Common myeloid progenitor, CD34-positive (primary cell): ENCODE results near the gene LINGO3.

Experiments
- CTCF ChIA-PET: fragments of 350-600 bp; sonication (Branson Sonifier 250); formaldehyde crosslinking; loops from one replicate; lab custom pipeline; 2021; ENCODE audit warnings: antibody characterized with exemption; lab: Charles Lee
- POLR2A ChIA-PET: fragments of 350-600 bp; sonication (Branson Sonifier 250); formaldehyde crosslinking; loops from one replicate; lab custom pipeline; 2021; ENCODE audit warnings: antibody characterized with exemption; lab: Charles Lee
- DNase-seq, 3 donors: peaks; one replicate each; pipeline versions ENCODE4 v3.0.0 to v3.0.0-alpha.2; 2013
- H3K27ac ChIP-seq, 2 experiments: 1 replicate in 1 of 2; 2 replicates in 1 of 2; pipeline ENCODE4 v1.7.0; 2013; ENCODE audit warnings: inconsistent platforms in 2 of 2, low read length in 2 of 2, mild to moderate bottlenecking in 2 of 2, low read depth in 1 of 2, moderate library complexity in 1 of 2; ENCODE audit not compliant: severe bottlenecking in 2 of 2, insufficient read depth in 1 of 2, poor library complexity in 1 of 2
- H3K27me3 ChIP-seq, 5 experiments: replicated peaks in 2 of 5; 1 replicate in 3 of 5; 2 replicates in 2 of 5; pipeline versions ENCODE4 v1.6.1 to v1.7.0; 2013; ENCODE audit warnings: low read length in 4 of 5, mild to moderate bottlenecking in 2 of 5, moderate library complexity in 2 of 5, inconsistent platforms in 1 of 5; ENCODE audit not compliant: insufficient read depth in 5 of 5, control insufficient read depth in 4 of 5
- H3K36me3 ChIP-seq, 4 experiments: 1 replicate in 2 of 4; 2 replicates in 2 of 4; pipeline versions ENCODE4 v1.6.1 to v1.7.0; 2013; ENCODE audit warnings: low read length in 3 of 4, control low read depth in 1 of 4, mild to moderate bottlenecking in 1 of 4; ENCODE audit not compliant: control insufficient read depth in 4 of 4, insufficient read depth in 4 of 4
- H3K4me1 ChIP-seq, 4 experiments: 1 replicate in 3 of 4; 2 replicates in 1 of 4; pipeline versions ENCODE4 v1.6.1 to v1.7.1; 2013; ENCODE audit warnings: low read length in 3 of 4, mild to moderate bottlenecking in 3 of 4, control low read depth in 1 of 4, inconsistent platforms in 1 of 4, moderate library complexity in 1 of 4; ENCODE audit not compliant: control insufficient read depth in 4 of 4, insufficient read depth in 4 of 4; ENCODE audit errors: control extremely low read depth in 1 of 4
- H3K4me3 ChIP-seq, 7 experiments: 1 replicate in 4 of 7; 2 replicates in 3 of 7; pipeline versions ENCODE4 v1.5.1 to v1.7.0; 2013; ENCODE audit warnings: mild to moderate bottlenecking in 7 of 7, low read length in 6 of 7, moderate library complexity in 6 of 7, inconsistent platforms in 2 of 7, low read depth in 2 of 7, control low read depth in 1 of 7; ENCODE audit not compliant: insufficient read depth in 4 of 7, control insufficient read depth in 1 of 7; ENCODE audit errors: extremely low read depth in 1 of 7
- H3K9me3 ChIP-seq, 5 experiments: 1 replicate in 4 of 5; 2 replicates in 1 of 5; pipeline versions ENCODE4 v1.6.1 to v1.7.1; 2013; ENCODE audit warnings: low read length in 4 of 5, mild to moderate bottlenecking in 2 of 5, inconsistent platforms in 1 of 5, low read depth in 1 of 5, moderate library complexity in 1 of 5; ENCODE audit not compliant: control insufficient read depth in 4 of 5, insufficient read depth in 2 of 5; ENCODE audit errors: control extremely low read depth in 1 of 5
- WGBS: methylation state at CpG from one replicate; pipeline ENCODE4 v1.1.5; 2013; ENCODE audit not compliant: insufficient coverage; 5-methylcytosine and 5-hydroxymethylcytosine counted together

The LINGO3 gene

DNA sequence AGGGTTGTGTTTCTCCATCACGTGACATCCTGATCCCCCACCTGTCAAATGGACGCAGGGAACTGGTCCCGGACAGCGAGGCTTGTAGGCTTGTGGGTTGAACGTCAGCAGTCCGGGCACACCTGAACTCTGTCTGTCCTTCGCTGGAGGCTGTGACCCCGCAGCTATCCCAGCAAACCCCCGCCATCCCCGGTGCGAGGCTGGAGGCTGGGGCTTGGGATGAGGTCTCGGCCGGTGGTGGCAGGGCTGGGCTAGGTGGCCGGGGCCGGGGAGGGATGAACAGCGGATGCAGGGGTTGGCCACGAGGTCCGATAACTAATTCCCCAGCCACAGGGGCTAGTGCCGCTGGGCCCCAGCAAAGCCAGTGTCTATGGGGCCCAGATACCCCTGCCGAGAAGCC is 11.6 kb upstream of the LINGO3 start:
- H3K4me3 ChIP-seq, result no peak overlapping the region
- WGBS, result 95% methylated on average over 20 of the region's 20 CpGs
- H3K4me1 ChIP-seq, result peaks cover 0 to 45% (median 19%) of the 10 kb centered on the region in 4 experiments
- no peak for DNase-seq
- CTCF ChIA-PET, result no interaction called here
- H3K27ac ChIP-seq, result no peak overlapping the region
- peaks cover 0 to 32% (median 19%) of the 10 kb centered on the region in 4 experiments for H3K36me3 ChIP-seq
- POLR2A ChIA-PET, result interaction anchor here (1.2 kb wide), 1 partner anchor 11 kb away, joined by 3 read pairs; no protein-coding TSS in a partner anchor
- peaks cover 0 to 7% (median 5%) of the 10 kb centered on the region in 5 experiments for H3K9me3 ChIP-seq
- H3K27me3 ChIP-seq, result no peaks in the 10 kb centered on the region

- Histone ChIP-seq H3K9me3 (peaks cover 2 to 7% (median 5%) of the 10 kb centered on the region in 5 experiments), H3K36me3 (peaks cover 0 to 26% (median 16%) of the 10 kb centered on the region in 4 experiments), H3K4me3 (no peak overlapping the region), H3K27ac (no peak overlapping the region), H3K27me3 (no peaks in the 10 kb centered on the region), H3K4me1 (peaks cover 0 to 39% (median 14%) of the 10 kb centered on the region in 4 experiments)
- DNase-seq, result no peak
- WGBS, result 77% methylated on average over 3 of the region's 6 CpGs
- ChIA-PET POLR2A (interaction anchor here (0.5 to 1.2 kb wide), 4 partner anchors 10 to 74 kb away, joined by 3 to 8 read pairs (median 3); no protein-coding TSS in a partner anchor), CTCF (interaction anchor here (1.0 kb wide), 2 partner anchors 36 to 88 kb away, joined by 3 read pairs; no protein-coding TSS in a partner anchor)
Measured at GRCh38 chr19:2318923-2319322, 11.0 kb upstream of the LINGO3 start.

DNA sequence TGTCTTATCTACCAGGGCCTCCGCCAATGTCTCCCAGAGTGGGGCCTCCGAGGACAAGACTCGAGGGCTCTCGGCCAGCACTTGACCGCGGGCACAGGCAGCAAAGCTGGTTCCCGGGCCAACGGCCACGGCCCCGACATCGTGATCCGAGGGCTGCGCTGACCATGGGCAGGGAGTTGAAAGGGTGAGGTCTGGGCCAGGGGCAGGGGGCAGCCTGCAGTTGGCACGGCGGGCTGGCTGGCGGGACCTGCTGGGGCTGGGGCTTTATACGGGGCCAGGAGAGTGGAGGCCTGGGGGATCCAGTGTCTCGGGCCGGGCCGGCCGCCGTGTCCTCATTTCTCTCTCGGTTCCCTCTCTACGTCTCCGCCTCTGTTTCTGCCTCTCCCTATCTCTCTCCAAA is 9.8 kb upstream of the LINGO3 start:
- H3K4me3 ChIP-seq, result no peak overlapping the region
- peaks cover 0 to 29% (median 16%) of the 10 kb centered on the region in 4 experiments for H3K4me1 ChIP-seq
- H3K36me3 ChIP-seq, result peaks cover 0 to 17% (median 10%) of the 10 kb centered on the region in 4 experiments
- ChIA-PET POLR2A (interaction anchor here (0.6 to 2.7 kb wide), 3 partner anchors 7 to 15 kb away, joined by 3 to 23 read pairs (median 6); no protein-coding TSS in a partner anchor), CTCF (interaction anchor here (1.3 to 1.9 kb wide), 2 partner anchors 23 to 25 kb away, joined by 3 to 6 read pairs; no protein-coding TSS in a partner anchor)
- no peak for DNase-seq
- H3K9me3 ChIP-seq, result peaks cover 2 to 7% (median 5%) of the 10 kb centered on the region in 5 experiments
- peaks cover 0 to 5% (median 0%) of the 10 kb centered on the region in 5 experiments for H3K27me3 ChIP-seq
- no peak overlapping the region for H3K27ac ChIP-seq
- 88% methylated on average over 22 of the region's 25 CpGs for WGBS

- DNase-seq, result no peak
- CTCF ChIA-PET, result interaction anchor here (1.3 to 3.2 kb wide), 8 partner anchors 7 to 79 kb away, joined by 3 to 33 read pairs (median 8); partner anchors contain the start of gene LSM7
- peaks cover 0 to 31% (median 18%) of the 10 kb centered on the region in 4 experiments for H3K4me1 ChIP-seq
- peaks cover 0 to 9% (median 1%) of the 10 kb centered on the region in 5 experiments for H3K27me3 ChIP-seq
- POLR2A ChIA-PET, result interaction anchor here (1.8 to 2.7 kb wide), 2 partner anchors 8 to 15 kb away, joined by 6 to 23 read pairs; no protein-coding TSS in a partner anchor
- H3K9me3 ChIP-seq, result peaks cover 2 to 7% (median 5%) of the 10 kb centered on the region in 5 experiments
- H3K4me3 ChIP-seq, result no peak overlapping the region
- no peak overlapping the region for H3K27ac ChIP-seq
- peaks cover 0 to 13% (median 5%) of the 10 kb centered on the region in 4 experiments for H3K36me3 ChIP-seq
- WGBS, result 98% methylated on average over 12 of the region's 13 CpGs
Measured at GRCh38 chr19:2317300-2317699, 9.3 kb upstream of the LINGO3 start.

GRCh38 chr19:2315818-2316353 is 7.9 kb upstream of the LINGO3 start:
- Histone ChIP-seq H3K4me1 (peaks cover 0 to 32% (median 18%) of the 10 kb centered on the region in 4 experiments), H3K4me3 (peak overlapping the region in 1 of 7 experiments; percentile 17), H3K27ac (no peak overlapping the region), H3K36me3 (peaks cover 0 to 2% (median 0%) of the 10 kb centered on the region in 4 experiments), H3K27me3 (peaks cover 0 to 12% (median 1%) of the 10 kb centered on the region in 5 experiments), H3K9me3 (peaks cover 2 to 7% (median 5%) of the 10 kb centered on the region in 5 experiments)
- POLR2A ChIA-PET, result interaction anchor here (0.7 to 2.7 kb wide), 6 partner anchors 9 to 27 kb away, joined by 3 to 23 read pairs (median 5); partner anchors contain the start of genes LSM7 and SPPL2B
- WGBS, result 45% methylated on average over 13 of the region's 22 CpGs
- peak; percentile 57 to 73 (median 71) for DNase-seq
- CTCF ChIA-PET, result interaction anchor here (0.8 to 3.2 kb wide), 17 partner anchors 9 to 121 kb away, joined by 3 to 33 read pairs (median 6); partner anchors contain the start of genes LSM7 and PLEKHJ1

DNA sequence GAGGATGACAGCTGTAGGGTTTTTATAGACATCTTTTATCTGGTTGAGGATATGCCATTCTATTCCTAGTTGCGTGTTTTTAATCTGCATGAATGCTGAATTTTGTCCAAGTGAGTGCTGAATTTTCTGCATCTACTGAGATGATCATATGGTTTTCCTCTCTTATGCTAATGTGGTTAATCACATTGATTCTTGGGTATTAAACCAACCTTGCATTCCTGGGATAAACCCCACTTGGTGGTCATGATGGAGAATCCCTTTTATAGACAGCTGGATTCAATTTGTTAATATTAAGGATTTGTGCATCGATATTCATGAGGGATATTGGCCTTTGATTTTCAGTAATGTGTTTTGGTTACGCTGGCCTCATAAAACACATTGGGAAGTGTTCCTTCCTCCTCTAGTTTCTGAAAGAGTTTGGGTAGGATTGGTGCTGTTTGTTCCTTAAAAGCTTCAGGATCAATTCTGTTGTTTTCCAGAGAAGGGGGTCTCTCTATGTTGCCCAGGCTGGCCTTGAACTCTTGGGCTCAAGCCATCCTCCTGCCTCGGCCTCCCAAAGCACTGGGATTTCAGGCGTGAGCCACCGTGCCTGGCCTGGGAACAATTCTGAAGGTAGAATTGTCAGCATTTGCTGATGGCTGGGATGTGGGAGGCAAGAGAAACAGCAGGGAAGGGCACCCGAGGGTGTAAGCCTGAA is 7.3 kb upstream of the LINGO3 start:
- Histone ChIP-seq H3K4me3 (no peak overlapping the region), H3K9me3 (peaks cover 2 to 7% (median 5%) of the 10 kb centered on the region in 5 experiments), H3K27ac (no peak overlapping the region), H3K4me1 (peaks cover 0 to 32% (median 18%) of the 10 kb centered on the region in 4 experiments), H3K36me3 (no peaks in the 10 kb centered on the region), H3K27me3 (peaks cover 0 to 12% (median 1%) of the 10 kb centered on the region in 5 experiments)
- POLR2A ChIA-PET, result interaction anchor here (0.7 to 2.7 kb wide), 5 partner anchors 8 to 26 kb away, joined by 3 to 23 read pairs (median 4); partner anchors contain the start of genes LSM7 and SPPL2B
- DNase-seq, result no peak
- 97% methylated on average over 6 of the region's 7 CpGs for WGBS
- CTCF ChIA-PET, result interaction anchor here (0.8 to 3.2 kb wide), 16 partner anchors 9 to 120 kb away, joined by 3 to 33 read pairs (median 6); partner anchors contain the start of genes LSM7 and PLEKHJ1
